HL-60/S4 (cell line): ENCODE data around the gene ANKLE1.

Experiments
- in situ Hi-C: fragments of 300-500 bp; cut with MboI; formaldehyde crosslinking; loops from 2 replicates; pipeline ENCODE4 v1.14.3; 2022; ENCODE audit warnings: low sequenced_read_pairs

The ANKLE1 gene, protein sequence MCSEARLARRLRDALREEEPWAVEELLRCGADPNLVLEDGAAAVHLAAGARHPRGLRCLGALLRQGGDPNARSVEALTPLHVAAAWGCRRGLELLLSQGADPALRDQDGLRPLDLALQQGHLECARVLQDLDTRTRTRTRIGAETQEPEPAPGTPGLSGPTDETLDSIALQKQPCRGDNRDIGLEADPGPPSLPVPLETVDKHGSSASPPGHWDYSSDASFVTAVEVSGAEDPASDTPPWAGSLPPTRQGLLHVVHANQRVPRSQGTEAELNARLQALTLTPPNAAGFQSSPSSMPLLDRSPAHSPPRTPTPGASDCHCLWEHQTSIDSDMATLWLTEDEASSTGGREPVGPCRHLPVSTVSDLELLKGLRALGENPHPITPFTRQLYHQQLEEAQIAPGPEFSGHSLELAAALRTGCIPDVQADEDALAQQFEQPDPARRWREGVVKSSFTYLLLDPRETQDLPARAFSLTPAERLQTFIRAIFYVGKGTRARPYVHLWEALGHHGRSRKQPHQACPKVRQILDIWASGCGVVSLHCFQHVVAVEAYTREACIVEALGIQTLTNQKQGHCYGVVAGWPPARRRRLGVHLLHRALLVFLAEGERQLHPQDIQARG

DNA sequence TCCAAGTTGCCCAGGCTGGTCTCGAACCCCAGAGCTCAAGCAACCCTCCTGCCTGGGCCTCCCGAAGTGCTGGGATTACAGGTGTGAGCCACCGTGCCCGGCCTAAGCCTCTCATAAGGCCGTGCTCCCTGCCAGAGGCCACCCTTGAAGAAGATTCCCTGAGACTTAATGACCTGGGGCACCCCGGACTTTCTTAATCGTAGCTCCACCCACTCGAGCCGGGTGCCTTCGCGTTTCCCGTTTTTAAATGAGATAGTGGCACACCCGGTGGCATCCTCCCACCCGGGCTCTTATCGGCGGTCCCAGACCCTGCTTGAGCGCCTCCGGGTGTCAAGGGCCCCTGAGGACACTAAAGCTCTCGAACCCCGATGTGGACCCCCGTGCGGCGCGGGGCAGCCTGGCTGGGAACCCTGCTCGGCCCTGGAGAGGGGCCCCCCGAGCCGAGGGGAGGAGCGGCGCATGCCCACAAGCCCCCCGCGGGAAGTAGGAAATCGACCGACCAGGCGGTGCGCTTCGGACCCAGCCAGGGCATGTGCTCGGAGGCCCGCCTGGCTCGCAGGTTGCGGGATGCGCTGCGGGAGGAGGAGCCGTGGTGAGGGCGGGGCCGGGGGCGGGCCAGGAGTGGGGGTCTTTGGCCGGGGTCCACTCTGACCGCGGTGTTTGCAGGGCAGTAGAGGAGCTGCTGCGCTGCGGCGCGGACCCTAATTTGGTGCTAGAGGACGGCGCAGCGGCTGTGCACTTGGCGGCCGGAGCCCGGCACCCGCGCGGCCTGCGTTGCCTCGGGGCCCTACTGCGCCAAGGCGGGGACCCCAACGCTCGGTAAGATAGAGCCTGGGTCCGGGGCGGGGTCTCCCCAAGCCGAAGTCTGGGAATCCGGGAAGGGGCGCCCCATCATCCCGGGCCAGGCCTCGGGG lies at the start of gene ANKLE1:
ANKLE1 (plus strand) TSS at position 511 of the 914 bp plus-strand sequence; CDS start at position 531, 20 bp downstream.
- in situ Hi-C loops: loop anchor here (5.0 kb wide), 1 partner anchor 214 kb away; no protein-coding TSS in a partner anchor

DNA sequence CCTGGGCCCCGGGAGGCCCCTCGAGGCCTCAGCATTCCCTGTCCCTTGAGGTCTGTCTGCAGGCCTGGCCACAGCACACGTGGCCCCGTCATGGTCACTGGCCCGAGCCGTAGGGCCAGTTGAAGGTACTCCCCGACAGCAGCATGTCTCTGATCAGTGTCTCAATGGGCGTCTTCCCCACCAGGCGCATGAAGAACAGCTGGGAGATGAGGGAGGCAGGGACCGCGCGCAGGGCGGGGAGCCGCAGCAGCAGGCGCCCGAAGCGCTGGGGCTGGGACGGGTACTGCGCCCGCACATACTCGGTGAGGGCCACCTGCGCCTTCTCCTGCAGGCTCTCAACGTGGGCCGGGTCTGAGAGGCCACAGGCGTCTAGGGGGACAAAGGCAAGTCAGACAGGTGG lies 49.4 kb upstream of the ANKLE1 start:
- in situ Hi-C loops: no loop called here

DNA sequence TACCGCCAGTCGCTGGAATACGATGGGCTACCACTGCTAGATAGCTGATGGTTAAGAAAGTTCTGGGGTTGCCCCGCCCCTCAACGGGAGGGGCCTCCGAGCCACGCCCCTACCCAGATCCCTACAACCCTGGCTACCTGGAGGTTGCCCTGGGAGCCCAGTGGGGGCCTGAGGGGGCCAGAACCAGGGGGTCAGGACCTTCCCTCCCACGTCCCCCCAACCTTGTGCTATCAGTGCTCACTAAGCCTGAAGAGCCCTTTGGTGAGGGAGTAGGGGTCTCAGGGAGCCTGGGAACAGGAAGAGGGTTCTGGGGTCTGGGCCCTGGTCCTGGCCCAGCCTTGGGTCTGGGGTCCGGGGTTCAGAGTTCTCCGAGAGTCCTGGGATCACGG lies 46.8 kb upstream of the ANKLE1 start:
- in situ Hi-C loops: no loop called here

DNA sequence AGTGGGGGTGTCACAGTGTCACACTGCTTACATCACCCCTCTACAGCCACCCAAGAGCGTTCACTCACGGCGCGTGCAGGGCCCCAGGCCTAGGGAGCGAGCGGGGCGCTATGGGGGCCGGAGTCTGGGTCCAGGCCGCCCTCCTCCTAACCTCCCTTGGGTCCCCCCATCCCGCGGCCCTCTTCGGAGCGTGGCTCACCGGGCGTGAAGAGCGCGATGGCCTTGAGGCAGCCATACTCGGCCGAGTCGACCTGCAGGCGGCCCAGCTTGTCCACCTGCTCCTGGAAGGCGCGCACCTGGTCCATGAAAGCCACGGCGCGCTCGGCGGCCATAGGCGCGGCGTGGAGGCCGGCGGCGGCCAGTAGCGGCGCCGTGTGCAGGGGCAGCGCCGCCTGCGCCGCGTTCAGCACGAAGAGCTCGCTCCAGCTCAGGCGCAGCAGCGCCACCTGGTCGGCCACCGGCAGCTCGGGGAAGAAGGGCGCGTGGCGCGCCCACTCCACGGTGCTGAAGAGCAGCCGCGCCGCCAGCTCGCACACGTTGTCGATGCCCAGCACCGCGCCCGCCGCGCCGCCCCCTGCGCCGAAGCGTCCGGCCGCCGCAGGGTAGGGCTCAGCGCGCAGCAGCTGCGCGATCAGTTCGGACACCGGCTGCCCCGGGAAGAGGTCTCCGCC lies 46.3 kb upstream of the ANKLE1 start:
- in situ Hi-C loops: no loop called here

DNA sequence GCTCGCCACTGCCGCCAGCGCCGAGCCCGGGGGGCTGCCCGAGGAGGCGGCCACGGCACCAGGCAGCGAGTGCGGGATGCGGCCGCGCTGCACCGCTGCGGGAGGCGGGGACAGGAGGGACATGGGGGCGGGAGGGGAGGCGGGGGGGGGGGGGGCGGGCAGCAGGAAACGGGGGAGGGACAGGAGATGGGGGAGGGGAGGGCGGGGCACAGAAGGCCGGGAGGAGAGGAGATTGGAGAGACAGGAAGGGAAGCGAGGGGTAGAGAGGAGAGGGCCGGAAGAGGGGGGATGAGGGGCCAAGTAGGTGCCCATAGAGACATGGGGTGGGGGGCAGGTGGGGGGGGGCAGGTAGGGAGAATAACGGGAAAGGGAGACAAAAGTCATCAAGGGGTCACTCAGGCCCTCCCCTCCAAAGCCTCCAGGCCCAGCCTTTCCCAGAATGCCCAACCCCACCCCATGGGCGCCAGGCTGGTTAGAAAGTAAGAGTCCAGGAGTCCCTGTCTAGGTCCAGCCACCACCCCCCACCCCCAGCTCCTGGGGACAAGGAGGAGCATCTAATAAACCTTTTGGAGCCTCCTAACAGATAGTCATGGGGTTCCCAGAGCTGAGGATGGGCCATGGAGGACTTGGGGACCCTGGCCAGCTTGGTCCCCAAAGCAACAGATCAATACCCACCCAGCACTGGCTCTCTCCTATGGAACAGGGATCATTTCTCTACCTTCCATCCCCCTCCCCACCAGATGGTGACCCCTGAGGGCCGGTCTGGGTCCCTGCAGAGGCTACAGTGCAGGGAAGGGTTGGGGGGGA lies 45.5 kb upstream of the ANKLE1 start:
- in situ Hi-C loops: no loop called here

DNA sequence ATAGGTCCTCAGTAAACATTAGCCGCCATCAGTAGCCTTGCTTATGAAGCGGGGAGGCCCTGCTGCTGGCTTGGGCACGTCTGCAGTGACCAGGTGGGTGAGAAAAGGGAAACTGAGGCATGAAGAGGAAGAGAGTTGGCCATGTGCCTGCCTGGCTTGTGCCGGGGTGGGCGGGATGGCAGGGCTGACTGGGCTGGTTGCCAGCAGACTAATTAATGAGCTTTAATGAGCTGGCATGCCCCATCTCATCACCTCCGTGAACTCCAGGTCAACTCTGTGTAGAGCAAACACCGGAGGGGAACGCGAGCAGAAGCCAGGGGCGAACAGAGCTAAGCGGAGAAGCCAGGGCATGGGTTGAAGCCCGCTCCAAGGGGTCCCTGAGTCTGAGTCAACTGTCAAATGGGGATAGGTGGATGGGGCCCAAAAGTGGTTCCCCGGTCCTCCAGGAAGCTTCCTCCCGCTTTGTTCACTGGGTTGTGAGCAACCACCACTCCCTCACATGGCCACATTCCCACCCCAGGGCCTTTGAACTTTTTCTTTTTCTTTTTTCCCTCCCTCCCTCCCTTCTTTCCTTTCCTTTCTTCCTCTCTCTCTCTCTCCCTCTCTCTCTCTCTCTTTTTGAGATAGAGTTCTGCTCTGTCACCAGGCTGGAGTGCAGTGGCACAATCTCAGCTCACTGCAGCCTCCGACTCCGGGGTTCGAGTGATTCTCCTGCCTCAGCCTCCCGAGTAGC lies 44.7 kb upstream of the ANKLE1 start:
- in situ Hi-C loops: no loop called here

DNA sequence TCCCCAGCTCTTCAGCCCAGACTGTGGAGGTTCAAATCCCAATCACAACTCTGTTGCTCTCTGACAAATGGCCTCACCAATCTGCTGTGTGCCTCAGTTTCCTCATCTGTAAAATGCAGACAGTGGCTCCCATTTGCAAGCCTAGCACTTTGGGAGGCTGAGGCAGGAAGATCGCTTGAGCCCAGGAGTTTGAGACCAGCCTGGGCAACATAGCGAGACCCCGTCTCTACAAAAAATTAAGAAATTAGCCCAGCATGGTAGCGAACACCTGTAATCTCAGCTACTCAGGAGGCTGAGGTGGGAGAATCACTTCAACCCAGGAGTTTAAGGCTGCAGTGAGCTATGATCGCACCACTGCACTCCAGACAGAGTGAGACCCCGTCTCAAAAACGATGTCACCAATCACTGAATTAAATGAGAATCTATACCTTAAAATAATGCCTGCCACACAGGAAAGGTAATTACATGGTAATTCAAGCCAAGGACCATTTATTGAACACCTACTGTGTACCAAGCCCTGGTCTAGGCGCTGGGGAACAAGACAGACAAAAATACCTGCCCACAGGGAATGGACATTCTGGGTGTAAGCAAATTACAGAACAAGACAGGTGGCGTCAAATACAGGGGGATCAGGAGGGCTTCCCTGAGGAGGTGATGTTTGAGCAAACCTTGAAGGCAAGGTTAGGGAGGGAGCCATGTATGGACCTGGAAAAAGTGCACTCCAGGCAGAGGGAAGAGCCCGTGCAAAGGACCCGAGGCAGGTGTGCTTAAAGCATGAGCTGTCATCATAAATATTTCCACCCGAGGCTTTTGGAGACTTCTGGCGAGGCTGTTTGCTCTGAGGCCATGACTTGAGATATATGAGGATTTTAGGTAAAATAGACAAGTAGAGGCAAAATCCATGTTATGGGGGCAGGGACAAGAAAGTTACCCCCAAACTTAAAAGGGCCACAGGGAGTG lies 43.7 kb upstream of the ANKLE1 start:
- in situ Hi-C loops: no loop called here

DNA sequence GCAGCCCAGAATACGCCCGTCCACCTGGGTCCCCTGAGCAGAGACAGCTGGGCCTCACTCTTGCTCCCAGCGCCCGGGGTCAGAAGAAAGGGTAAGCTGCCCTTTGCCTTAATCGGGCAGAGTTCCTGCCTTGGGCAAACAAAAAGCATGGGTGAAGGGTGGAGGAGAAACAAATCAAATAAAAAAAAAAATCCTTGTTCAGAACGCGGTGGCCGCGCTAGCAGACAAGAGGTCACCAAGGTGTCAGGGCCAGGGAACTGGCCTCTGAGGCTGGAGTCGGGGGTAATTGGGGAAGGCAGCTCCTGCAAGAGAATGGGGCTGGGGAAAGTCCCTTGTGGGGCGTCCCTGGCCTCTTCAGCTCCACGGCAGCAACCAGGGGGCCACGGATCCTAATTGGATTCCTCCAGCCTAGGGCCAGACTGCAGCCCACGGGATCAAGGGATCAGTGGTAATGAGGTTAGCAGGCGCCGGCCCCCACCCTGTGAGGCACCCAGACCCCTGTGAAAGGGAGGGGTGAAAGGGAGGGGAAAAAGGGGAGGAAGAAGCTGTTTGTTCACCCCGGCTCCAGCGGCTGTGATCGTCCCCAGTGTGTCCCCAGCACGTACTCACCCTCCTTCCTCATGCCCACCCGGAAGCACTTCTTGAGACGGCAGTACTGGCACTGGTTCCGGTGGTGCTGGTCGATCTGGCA lies 41.5 kb upstream of the ANKLE1 start:
- in situ Hi-C loops: no loop called here

DNA sequence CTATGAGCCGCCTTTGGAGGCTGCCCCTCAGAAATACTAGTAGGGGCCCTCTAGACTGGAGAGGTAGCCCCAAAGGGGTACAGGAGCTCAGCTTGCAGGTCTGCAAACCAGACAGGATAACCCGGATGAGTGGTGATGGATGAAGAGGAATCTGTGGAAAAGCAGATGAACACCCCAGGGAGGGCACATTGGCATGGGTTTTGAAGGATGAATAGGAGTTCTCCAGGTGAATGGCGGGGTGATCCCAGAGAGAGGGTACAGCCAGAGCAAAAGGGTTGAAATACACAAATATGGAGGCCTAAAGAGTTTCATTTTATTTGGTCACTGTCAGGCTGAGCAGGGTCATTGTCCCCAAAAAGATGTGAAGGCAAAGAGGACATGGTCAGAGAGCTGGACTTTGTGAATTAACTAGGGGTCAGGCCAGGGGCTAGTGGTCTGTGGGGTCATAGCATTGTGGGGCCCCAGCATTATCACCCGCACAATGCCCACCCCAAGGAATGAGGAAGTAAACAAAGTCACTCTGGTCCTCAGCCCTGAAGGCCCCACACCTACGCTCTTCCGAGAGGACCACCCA lies 40.8 kb upstream of the ANKLE1 start:
- in situ Hi-C loops: no loop called here

DNA sequence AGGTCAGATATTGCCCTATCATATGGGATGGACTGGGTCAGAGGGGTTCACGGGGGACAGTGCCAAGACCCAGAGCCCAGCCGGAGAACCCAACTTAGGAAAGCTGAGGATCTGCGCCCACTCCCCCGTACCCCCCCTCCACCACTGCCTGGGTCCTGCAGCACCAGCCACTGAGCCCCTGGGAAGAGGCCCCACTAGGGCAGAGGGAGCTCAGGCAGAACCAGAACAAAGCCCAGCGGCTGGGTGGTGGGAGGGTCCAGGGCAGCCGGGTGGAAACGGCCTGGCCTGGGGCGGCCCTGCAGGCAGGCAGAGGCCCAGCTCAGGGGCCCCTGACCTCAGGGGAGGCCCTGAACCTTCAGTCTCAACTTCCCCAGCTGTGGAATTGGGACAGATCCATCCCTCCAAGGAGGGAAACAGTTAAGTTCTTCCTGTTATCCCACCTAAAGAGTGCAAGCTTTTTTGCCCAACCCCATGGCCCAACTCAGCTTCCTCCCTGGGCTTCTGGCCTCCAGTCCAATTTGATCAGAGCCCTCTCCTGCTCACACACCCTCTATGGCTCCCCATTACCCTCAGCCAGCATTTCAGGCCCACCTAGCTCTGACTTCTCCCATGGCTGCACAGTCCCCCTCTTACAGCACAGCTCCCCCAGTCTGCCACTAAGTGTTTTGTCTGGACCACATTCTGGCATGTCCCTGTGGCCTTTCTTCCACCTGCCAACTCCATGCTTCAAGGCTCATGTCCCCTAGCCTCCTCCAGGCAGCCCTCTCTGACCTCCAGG lies 39.1 kb upstream of the ANKLE1 start:
- in situ Hi-C loops: no loop called here

DNA sequence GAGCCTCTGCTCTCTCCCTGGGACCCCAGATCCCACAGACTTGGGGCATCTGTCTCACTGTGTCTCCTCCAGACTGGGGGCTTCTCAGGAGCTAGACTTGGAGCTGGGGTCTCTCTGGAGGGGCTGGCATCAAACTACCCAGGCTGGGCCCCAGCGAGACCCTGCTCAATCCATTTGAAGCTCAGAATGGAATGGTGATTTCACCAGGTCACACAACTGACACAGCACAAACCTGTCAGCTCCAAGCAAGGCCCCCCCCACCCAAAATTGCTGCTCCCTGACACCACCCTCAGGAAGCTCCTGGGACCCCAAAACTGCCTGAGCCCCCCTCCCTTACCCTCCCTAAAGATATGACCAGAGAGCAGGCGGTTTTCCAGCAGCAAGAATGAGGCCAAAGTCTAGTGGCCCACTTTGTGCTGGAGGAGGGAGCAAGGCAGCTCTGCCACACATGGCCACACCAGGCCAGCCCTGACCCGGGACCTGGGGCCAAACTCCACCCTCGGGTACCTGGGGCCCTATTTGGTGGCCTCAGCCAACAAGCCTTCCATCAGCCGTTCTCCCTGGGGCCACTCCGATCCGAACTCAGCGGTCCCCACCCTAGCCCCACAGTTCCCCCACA lies 38.4 kb upstream of the ANKLE1 start:
- in situ Hi-C loops: no loop called here

DNA sequence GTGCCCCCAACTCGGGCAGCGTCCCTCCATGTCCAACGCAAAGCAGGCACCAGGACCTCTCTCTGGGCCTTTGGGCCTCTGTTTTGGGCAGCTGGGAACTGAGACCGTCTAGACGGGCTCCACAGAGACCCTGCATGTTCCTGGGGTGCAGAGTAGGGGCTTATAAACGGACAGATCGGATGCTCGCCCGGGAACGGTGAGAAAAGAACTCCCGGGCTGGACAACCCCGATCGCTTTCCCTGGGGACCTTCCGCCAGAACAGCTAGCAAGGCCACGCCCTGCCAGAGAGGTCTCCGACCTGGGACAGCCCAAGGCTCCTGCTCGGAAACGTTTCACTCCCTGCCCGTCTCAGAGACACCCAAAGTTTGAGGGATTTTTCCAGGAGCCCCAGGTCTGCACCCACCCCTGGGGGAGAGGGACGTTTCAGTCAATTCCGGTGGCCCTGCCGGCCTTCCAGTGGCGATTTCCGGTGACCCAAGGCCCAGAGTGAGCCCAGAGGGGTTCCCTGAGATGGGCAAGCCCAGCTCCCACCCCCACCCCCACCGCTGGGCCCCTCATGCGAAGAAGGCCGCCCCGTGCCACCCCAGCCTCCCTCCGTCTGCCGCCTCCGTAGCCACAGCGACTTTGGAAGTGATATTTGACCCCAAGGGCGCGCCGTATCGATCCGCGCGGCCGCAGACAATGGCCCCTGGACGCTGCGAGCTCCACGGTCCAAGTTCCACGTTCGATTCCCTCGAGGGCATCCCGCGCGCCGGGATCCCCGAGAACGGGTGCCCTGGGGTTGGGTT lies 37.7 kb upstream of the ANKLE1 start:
- in situ Hi-C loops: no loop called here

DNA sequence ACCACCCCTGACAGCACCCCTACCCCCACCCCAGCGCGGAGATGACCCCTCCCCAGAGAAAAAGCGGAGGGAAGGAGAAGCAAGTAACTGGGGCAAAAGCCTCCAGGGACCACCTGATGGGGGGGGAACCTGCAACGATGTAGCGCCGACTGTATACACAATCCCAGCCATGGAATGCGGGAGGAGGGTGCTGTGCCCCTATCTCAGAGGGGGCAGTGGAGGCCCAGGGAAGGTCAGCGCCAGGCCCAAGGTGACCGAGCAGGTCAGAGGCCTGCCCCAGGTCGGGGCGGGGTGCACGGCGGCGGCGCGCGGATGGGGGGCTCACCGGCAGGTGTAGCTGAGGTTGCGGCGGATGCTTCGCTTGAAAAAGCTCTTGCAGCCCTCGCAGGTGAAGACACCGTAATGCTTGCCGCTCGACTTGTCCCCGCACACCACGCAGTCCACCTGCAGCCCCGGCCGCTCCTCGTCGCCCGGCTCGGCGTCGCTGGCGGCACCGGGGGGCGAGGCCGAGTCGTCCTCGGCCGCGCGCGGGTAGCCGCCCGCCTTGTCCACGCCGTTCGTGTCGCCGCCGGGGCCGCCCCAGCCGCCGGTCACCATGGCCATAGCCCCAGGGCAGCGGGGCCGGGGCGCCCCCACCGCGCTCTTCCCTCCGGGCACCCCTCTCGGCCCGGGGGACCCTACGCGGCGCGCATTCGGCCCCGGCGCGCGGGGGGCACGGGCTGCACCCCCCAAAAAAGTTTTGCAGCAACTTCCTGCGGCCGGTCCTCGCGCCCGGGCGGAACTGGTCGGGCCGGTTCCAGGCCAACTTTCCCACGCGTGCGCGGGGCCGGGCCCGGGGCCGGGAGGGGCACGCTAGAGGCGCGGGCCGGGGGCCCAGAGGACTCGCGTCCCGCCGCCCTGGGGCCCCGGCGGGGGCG lies 36.8 kb upstream of the ANKLE1 start:
- in situ Hi-C loops: no loop called here

DNA sequence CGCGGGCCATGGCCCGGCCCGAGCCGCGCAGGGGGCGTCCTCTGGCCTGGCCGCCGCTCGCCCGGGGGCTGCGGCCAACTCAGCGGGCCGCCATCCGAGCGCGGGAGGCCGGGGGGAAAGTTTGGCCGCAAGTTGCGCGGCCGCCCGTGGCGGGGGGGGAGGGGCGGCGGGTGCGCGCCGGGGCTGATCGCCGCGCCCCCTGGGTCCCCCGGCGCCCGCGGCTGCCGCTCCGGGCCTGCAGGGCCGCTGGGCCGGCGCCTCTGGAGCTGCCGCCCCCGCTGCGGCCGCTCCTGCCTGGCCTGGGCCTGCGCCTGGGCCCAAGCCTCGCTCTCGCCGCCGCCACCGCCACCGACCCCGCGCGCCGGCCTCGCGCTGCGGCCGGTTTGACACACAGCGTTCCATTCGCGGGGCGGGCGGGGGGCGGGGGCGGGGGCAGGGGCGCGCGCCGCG lies 36.1 kb upstream of the ANKLE1 start, which contains the start of gene NR2F6:
NR2F6 (minus strand) TSS at position 385 of the 450 bp plus-strand sequence. CDS start 699 bp downstream, outside the sequence.
- in situ Hi-C loops: no loop called here
